Non-pigmented ciliary epithelial cell (primary cell): ENCODE measurements around the gene DHTKD1.
"Not testable (repeated sequence)": the region's sequence is repeated elsewhere in the genome, so short reads cannot be mapped to it uniquely, and the experiment has no call there.

ENCODE experiments used
- DNase-seq: peaks from one replicate; pipeline ENCODE4 v3.0.0-alpha.2; 2010; ENCODE audit warnings: low read depth

DHTKD1 gene

DNA sequence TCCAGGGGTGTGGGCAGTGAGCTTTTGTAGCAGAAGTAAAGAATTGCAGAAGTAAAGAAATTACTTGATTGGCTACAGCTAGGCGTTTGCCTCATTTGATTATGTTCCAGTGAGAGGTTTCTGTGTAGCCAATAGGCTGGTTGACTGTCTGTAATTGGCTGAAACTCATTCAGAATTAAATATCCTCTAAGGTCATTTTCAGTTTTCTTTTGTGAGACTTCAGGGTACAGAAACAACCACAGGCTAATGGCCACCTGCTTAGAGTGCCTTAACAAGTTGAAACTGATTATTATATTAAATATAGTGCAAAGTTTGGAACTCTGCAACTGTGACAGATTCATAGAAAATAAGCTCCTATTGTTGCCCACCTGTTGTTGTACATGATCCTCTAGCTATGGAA, 71.3 kb downstream of the DHTKD1 start:
- DNase-seq = no peak

DNA sequence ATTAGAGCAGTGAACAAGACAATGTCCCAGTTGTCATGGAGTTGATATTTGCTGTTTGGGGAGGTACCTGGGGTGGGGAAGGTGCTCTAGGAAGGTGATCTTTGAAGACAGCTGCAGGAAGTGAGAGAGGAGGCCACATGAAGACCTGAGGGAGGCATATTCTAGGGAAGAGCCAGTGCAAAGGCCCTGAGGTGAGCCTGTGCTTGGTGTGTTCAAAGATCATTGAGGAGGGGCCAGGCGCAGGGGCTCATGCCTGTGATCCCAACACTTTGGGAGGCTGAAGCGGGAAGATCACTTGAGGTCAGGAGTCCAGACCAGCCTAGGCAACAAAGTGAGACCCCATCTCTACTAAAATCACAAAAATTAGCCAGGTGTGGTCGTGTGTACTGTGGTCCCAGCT, 75.8 kb downstream of the DHTKD1 start:
- no peak for DNase-seq

DNA sequence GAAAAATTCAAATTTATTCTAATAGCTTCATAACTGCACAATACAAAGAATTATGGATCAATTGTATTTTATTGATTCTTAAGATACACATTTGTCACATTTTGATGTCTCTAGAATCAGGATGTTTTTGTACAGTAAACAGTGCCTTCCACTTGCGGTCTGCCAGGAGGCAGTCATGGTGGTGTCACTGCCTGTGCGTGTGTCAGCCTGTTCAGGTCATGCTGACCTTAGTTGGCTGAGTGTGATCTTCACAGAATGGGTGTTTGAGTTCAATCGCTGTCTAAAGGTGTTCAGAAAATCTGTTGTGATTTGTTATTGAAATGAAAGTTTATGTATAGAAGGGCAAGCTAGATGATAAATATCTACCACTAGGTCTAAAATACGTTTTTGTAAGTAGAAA, 81.4 kb downstream of the DHTKD1 start:
- DNase-seq = no peak

DNA sequence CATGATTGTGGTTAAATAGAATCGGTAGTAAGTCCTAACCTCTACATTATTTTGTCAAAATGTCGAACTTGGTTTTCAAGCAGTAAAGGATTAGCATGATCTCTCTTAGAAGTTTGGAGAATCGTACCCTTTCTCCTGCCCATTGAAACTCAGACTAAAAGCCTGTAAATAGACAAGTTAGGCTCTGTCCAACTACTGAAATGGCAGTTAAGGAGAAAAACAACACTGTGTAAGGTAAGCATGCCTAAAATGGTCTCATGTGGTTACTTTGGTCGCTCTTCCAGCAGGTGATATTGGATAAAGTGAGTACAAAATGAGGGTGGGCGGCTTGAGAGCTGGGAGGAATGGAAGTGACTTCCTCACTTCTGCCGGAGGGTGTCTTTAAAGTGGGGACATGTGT, 85.8 kb downstream of the DHTKD1 start:
- DNase-seq = no peak

DNA sequence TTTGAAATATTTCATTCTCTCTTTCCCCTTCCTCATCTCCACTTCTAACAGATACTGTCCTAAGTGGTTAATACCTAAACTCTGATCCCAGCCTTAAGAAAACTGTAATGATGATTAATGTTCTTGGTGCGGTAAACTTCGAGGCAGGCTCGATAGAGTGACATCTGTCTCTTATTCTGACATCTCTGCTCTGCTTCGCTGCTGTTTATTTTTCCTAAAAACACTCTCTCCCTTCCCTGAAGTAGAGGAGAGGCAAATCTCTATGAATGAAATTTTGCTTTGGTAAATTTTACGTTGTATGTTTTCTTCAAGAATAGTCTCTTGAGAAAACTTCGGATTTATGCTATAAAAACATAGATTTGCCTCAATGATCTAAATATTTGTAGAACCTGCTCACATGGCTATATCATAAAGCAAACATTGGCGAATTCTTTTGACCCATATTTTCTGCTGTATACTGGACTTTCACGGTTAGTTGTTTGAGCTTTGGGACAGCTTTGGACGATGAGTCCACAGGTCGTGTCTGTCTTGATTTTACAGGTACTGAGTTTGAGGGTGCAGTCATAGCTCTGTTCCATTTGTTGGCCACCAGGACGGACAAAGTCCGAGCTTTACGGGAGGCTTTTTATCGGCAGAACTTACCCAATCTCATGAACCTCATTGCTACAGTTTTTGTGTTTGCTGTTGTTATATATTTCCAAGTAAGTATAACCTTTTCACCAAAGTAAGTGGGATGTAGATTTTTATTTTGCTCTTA, 87.8 kb downstream of the DHTKD1 start:
- DNase-seq = no peak

- DNase-seq = no peak
Observed at GRCh38 chr10:12158111-12158510, 89.4 kb downstream of the DHTKD1 start.

DNA sequence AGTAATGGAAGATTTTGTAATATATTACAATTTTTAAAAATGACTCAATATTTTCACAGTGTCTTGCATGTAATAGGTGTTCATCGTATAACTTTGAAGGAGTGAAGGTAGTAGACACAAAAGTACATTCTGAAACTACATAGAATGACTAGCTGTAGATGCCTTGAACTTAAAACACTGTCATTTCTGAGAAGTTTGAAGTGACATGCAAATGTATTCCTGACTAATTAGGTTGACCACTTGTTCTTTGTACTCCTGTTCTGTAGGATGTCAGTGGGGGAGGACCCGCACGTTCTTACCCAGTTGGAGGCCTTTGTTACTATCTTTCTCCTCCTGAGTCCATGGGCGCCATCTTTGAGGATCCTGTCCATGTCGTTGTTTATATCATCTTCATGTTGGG, 91.9 kb downstream of the DHTKD1 start:
- DNase-seq = no peak

DNA sequence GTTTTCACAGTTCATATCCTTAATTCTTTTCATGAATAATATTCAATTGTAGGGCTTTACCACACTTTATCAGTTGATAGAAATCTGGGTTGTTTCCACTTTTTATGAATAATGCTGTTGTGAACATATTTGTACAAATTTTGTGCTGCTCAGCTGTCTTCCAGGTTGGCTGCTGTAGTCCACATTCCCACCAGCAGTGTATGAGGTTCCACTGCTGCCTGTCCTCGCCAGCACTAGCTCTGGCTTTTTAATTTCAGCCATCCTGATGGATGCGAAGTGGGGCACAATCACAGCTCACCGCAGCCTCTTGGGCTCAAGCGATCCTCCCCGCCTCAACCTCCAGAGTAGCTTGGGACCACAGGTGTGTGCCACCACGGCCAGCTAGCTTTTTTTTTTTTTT, 94.2 kb downstream of the DHTKD1 start:
- no peak for DNase-seq

DNA sequence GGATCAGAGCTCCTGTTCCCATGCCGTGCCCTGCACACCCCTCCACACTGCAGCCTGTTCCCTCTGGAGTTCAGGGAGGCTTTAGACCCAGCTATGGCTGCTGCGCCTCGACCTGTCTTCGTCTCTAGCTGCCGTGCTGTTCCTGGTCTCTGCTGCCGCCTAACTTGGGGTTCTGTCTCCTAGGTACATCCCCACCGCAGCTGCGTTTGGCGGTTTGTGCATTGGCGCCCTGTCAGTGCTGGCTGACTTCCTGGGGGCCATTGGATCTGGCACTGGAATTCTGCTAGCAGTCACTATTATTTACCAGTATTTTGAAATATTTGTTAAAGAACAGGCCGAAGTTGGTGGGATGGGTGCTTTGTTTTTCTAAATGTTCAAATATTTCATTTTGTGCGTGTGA, 95.3 kb downstream of the DHTKD1 start:
- no peak for DNase-seq

- no peak for DNase-seq
Observed at GRCh38 chr10:12165036-12165435, 96.3 kb downstream of the DHTKD1 start.

DNA sequence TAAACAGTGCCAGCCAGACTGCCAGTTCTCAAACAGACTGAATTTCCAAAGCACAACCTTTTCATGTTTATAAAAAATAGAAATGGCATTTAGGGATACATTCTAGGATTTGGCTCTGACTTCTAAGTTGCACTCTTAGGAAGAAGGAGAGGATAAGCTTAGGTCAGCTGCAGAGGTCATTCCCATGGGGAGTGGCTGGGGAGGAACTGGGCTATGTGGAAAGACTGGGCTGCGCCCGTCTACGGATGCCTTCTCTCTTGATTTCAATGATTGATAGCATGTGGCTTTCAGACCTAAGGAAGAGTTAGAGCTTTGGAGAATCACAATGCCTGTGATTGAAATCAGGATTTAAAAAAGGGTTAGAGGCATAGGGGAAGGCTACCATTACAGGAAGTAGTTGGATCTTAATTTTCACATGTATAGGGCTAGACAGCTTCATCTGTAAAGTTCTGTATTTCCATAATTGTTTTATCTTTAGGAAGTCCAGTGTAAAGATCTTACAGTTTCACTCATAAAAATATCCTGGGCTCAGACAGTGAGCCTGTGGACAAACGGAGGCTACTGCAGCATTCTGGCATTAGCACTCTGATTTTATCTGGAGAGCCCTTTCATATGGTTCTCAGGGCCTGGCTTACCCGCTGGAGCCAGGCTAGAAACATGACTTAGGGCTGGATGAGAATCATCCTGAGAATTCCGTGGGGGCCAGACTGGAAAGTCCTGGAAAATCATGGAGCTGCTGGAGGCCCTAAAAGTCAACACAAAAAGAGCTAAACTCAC, 97.4 kb downstream of the DHTKD1 start:
- no peak for DNase-seq

DNA sequence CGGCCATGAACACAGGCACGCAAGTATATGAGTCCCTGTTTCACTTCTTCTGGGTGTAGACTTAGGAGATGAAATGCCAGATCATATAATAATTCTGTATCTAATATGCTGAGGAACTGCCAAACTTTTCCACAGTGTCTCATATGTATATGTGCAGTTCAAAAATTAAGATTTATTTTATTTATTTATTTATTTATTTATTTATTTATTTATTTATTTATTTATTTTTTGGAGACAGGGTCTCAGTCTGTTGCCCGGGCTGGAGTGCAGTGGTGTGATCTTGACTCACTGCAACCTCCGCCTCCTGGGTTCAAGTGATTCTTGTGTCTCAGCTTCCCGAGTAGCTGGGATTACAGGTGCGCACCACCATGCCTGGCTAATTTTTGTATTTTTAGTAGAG, 102.8 kb downstream of the DHTKD1 start:
- not testable (repeated sequence) for DNase-seq
